ENCODE measurements around the gene KLF13.
A peak's percentile ranks its signal among the peaks of the same experiment; 100 is the strongest.

KLF13 gene

GRCh38 chr15:31326156-31326874 lies at the start of gene KLF13:
TSS of gene KLF13 (plus strand) at chr15:31326835. CDS start at chr15:31327213, 378 bp downstream.
- peak; percentile 99 for DNase-seq

DNA sequence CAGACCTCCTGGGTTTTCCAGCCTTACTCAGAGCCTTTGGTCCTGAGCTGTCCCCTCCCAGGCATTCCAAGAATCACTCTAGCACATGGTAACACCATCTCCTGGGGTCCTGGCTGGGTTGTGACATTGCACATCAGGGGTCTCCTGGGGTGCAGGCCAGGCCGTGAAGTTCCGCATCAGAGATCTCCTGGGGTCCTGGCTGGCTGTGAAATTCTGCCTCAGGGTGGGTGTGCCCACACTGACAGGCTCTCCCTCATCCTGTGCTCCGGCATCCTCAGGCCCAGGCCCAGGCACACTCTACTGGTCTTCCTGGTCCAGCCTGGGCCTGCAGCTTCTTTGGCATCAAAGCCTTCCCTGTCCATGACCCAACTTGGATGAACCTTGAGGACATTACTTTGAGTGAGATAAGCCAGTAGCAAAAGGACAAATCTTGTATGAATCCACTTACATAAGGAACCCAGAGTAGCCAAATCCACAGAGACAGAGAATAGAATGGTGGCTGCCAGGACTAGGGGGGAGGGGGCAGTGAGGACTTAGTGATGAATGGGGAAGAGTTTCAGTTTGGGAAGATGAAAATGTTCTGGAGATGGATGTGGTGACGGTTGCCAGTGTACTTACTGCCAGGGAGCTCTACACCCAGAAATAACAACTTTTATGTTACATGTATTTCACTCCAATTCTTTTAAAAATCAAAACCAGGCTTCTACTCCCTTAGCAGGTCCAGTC lies 49.1 kb upstream of the KLF13 start:
- DNase-seq = no peak

GRCh38 chr15:31278061-31278445 lies 48.6 kb upstream of the KLF13 start:
- no peak for DNase-seq

GRCh38 chr15:31278544-31279220 lies 48.0 kb upstream of the KLF13 start:
- DNase-seq = no peak

GRCh38 chr15:31279221-31280045 lies 47.2 kb upstream of the KLF13 start:
- DNase-seq = no peak

DNA sequence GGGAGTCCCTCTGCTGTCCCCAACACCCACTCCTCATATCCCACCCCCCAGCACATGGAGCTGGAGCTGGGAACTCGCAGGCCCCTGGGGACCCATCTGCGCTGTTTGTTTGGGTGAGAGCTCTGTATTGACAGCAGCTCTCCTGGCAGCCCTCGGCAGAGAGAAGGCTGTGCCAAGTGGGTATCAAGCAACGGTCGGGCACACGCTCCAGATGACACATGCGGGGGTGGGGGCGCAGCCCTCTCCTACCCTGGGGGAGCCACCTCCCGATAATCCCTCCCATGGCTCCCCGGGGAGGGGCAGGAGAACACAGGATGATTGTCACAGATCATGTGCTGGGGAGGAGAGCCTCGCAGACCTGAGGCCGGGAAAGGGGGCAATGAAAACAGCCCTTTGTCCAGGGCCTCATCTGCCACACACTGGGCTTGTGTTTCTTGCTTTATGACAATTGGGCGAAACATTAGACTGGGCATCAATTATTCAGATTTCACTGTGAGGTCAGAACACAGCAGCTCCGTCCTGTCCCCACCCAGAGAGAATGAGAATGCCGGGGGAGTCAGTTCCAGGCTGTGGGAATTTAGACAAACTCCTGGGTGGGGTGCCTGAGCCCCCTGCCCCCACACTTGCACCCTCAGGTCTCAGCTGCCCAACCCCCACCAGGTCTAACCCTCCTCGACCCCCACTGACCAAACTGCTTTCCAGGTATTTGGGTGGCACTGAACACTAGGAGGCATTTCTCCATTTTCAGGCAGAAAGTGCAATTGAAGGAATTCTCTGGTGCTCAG lies 46.4 kb upstream of the KLF13 start:
- DNase-seq = no peak

DNA sequence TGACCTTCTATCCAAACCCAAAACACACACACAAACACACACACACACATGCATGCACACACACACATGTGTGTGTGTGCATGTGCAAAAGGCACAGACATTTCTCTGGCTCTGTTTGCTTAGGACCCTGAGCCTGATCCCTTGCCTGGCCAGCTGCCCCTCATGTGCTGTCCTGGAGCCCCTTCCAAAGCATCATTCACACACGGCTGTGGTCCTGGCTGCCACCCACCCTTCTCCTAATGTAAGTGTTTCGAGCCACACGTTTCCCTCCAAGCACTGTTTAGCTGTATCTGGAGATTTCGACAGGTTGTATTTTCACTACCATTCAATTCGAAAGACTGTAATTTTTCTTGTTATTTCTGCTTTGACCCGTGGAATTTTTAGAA lies 45.8 kb upstream of the KLF13 start:
- DNase-seq = no peak

DNA sequence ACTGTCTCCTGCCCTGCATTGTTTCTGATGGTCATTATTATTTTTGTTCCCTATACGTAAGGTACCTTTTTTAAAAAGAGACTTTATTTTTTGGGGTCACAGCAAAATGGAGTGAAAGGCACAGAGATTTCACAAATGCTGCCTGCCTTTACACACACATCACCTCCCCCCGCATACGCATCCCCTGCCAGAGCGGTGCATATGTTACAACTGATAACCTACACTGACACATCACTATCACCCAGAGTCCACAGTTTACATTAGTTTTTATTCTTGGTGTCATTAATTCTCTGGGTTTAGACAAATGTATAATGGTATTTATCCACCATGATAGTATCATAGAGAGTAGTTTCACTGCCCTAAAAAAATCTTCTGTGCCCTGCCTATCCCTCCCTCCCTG lies 43.6 kb upstream of the KLF13 start:
- no peak for DNase-seq

- DNase-seq = no peak
Observed at GRCh38 chr15:31285772-31286261, 40.8 kb upstream of the KLF13 start.

DNA sequence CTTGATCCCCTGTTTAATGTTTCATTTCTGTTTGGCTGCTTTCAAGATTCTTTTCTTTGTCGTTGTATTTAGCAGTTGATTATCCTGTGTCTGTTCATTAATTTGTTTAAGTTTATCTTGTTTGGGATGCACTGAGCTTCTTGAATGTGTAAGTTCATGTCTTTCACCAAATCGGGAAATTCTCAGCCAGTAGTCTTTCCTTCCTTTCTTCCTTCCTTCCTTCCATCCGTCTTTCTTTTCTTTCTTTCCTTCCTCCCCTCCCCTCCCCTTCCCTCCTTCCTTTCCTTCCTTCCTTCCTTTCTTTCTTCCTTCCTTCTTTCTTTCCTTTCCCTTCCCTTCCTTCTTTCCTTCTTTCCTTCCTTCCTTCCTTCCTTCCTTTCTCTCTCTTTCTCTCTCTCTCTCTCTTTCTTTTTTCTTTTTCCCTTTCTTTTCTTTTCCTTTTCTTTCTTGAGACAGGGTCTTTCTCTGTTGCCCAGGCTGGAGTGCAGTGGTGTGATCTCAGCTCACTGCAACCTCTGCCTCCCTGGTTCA lies 35.5 kb upstream of the KLF13 start:
- DNase-seq = no peak

GRCh38 chr15:31292391-31293015 lies 34.1 kb upstream of the KLF13 start:
- no peak for DNase-seq

- no peak for DNase-seq
Observed at GRCh38 chr15:31293655-31294054, 33.0 kb upstream of the KLF13 start.

DNA sequence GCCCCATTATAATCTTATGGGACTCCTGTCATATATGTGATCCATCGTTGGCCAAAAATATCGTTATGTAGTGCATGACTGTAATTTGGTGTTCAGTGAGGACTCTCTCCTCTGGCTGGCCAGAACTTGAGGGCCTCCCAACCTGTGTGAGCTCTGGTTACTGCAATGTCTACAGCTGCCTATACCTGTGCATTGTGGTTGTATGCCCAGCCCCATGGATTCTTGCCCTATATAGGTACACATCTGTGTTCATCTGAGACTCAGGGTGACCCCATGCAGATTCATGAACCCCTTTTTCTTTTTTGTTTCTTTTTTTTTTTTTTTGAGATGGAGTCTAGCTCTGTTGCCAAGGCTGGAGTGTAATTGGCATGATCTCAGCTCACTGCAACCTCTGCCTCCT lies 32.6 kb upstream of the KLF13 start:
- no peak for DNase-seq

GRCh38 chr15:31295658-31296057 lies 31.0 kb upstream of the KLF13 start:
- DNase-seq = no peak

DNA sequence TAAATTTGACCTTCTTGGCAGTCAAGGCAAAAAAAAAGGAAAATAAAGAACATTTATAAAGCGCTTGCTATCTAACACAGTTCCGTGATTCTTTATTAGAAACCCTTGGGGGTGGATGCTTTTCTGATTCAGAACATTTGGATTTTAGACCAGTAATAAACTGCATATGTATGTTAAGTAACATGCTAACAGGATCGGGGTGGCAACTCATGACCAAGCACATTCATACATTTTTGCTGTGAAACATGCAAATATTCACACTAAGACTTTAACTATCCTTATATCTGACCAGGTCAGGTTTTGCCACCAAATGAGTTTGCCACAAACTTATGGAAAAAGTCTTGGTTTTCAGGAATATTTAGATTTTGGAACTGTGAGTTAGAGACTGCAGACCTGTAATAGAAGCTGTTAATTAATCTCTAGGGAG lies 30.4 kb upstream of the KLF13 start:
- DNase-seq = no peak

- DNase-seq = no peak
Observed at GRCh38 chr15:31296646-31297574, 29.7 kb upstream of the KLF13 start.

GRCh38 chr15:31297575-31298456 lies 28.8 kb upstream of the KLF13 start:
- no peak for DNase-seq

DNA sequence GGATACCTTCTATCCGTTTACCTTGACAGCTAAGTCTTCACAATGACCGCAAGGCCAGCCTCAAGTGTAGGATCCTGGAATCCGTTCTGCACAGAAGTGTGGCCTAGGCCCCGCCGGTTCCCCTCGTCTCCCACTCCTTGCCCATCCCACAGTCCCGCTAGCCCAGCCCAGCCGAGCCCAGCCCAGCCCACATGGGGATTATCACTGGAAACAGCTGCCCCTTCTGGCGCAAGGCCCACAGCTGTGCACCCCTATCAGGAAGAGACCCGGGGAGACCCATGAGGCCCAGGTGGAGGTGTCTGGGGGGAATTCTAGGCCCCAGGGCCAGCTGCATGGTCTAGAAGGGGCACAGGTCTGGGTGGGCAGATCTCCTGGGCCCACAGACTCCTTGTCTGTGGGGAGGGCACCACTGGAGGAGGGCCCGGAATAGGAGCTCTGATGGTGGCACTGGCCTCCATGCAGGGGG lies 27.9 kb upstream of the KLF13 start:
- DNase-seq = no peak

DNA sequence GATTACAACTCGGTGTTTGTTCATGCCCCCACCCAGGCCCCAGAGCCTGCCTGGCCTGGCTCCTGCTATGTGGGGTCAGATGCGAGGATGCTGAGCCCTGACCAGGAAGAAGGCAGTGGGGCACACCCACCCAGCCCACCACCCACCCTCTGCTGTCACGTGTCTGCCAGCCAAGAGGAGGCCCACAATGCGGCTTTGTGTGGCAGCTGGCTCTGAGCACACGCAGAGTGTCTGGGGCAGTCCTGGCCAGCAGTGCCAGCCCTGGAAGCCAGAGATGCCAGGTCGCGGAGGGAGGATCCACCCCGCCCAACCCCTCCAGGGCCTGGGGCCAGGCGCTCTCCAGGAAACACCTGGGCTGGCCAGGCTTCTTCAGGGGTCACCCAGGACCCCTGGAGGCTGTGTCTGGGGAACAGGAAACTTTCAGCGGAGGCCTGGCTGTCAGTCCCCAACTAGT lies 26.4 kb upstream of the KLF13 start:
- no peak for DNase-seq
